Keratinocyte (primary cell): Measurements from ENCODE around the gene INO80. TPM values are rescaled to one million over a fixed set of nuclear protein-coding genes. Genes with fewer than 3 reads are reported as not detected.

Experiments
- DNase-seq: peaks from one replicate; pipeline ENCODE4 v3.0.0-alpha.2; 2011; ENCODE audit warnings: low read depth, missing footprints, low spot score
- FAIRE-seq: peaks from 2 replicates; lab custom pipeline; 2011; peaks lifted over from hg19 to GRCh38; lab: Jason Lieb, UNC
- H2AFZ ChIP-seq: 2 replicates; pipeline ENCODE4 v1.6.0; 2012; ENCODE audit warnings: low read length, control low read depth, inconsistent platforms; ENCODE audit not compliant: control insufficient read depth
- H3K27ac ChIP-seq: 2 replicates; pipeline ENCODE4 v1.5.1; 2011; ENCODE audit warnings: low read length; ENCODE audit not compliant: control insufficient read depth, insufficient read depth
- H3K27me3 ChIP-seq: 3 replicates; pipeline ENCODE4 v1.6.0; 2011; ENCODE audit warnings: low read length; ENCODE audit not compliant: control insufficient read depth, insufficient read depth; ENCODE audit errors: extremely low read depth
- H3K36me3 ChIP-seq, 2 experiments: 2 replicates in 1 of 2; 3 replicates in 1 of 2; pipeline ENCODE4 v1.5.1; 2011; ENCODE audit warnings: low read length in 2 of 2, mild to moderate bottlenecking in 1 of 2; ENCODE audit not compliant: control insufficient read depth in 2 of 2, insufficient read depth in 2 of 2; ENCODE audit errors: extremely low read depth in 1 of 2
- H3K4me1 ChIP-seq: 3 replicates; pipeline ENCODE4 v1.5.1; 2011; ENCODE audit warnings: low read length; ENCODE audit not compliant: control insufficient read depth, insufficient read depth; ENCODE audit errors: extremely low read depth
- H3K4me2 ChIP-seq: 3 replicates; pipeline ENCODE4 v1.6.0; 2011; ENCODE audit warnings: low read depth, low read length; ENCODE audit not compliant: control insufficient read depth, insufficient read depth; ENCODE audit errors: extremely low read depth
- H3K4me3 ChIP-seq, 3 experiments: fragments of 200-600 bp in 1 of 3; sonication (generic) in 1 of 3; 2 replicates in 2 of 3; 3 replicates in 1 of 3; pipeline ENCODE4 v1.5.1; 2011 to 2016; ENCODE audit warnings: low read length in 3 of 3, mild to moderate bottlenecking in 3 of 3, control low read depth in 2 of 3, inconsistent platforms in 1 of 3, low read depth in 1 of 3, mixed read lengths in 1 of 3, mixed run types in 1 of 3, moderate library complexity in 1 of 3; ENCODE audit not compliant: control insufficient read depth in 2 of 3, insufficient read depth in 2 of 3; ENCODE audit errors: extremely low read depth in 1 of 3
- H3K79me2 ChIP-seq: 2 replicates; pipeline ENCODE4 v1.6.0; 2012; ENCODE audit warnings: low read length; ENCODE audit not compliant: control insufficient read depth, insufficient read depth
- H3K9ac ChIP-seq: 3 replicates; pipeline ENCODE4 v1.6.0; 2011; ENCODE audit warnings: low read length; ENCODE audit not compliant: control insufficient read depth, insufficient read depth; ENCODE audit errors: extremely low read depth
- H3K9me1 ChIP-seq: 3 replicates; pipeline ENCODE4 v1.6.0; 2011; ENCODE audit warnings: low read length; ENCODE audit not compliant: control insufficient read depth, insufficient read depth; ENCODE audit errors: extremely low read depth
- H3K9me3 ChIP-seq: 2 replicates; pipeline ENCODE4 v1.5.1; 2012; ENCODE audit warnings: low read depth, low read length; ENCODE audit not compliant: control insufficient read depth
- H4K20me1 ChIP-seq: 3 replicates; pipeline ENCODE4 v1.6.0; 2011; ENCODE audit warnings: low read length; ENCODE audit not compliant: control insufficient read depth, insufficient read depth; ENCODE audit errors: extremely low read depth
- EZH2 ChIP-seq: IDR thresholded peaks from one replicate; pipeline ENCODE4 v1.6.1; 2012; ENCODE audit warnings: inconsistent platforms, mild to moderate bottlenecking, low read length, moderate library complexity
- dilution Hi-C: fragments of 300-500 bp; cut with MboI; formaldehyde crosslinking; loops from one replicate; pipeline ENCODE4 v1.7.0; 2020; ENCODE audit warnings: low sequenced_read_pairs; ENCODE audit not compliant: extremely low pct_ligation_motif_present
- polyA plus RNA-seq, 5 experiments: library from polyadenylated mRNA; depleted of rRNA in 3 of 5; stranded (reverse) in 3 of 5; stranded (forward) in 1 of 5; unstranded in 1 of 5; fragments of >200 nt; gene quantifications; 1 replicate in 1 of 5; 2 replicates in 3 of 5; 3 replicates in 1 of 5; pipeline versions ENCODE4 v1.2.1 to v1.2.3, GENCODE V29; 2011 to 2012; ENCODE audit warnings: missing spikeins in 2 of 5, low read depth in 1 of 5, low replicate concordance in 1 of 5
- TF ChIP-seq, protein P1 (sequence below), 3 experiments: IDR thresholded peaks in 1 of 3; conservative IDR thresholded peaks in 1 of 3; optimal IDR thresholded peaks in 1 of 3; 2 replicates in 2 of 3; 3 replicates in 1 of 3; pipeline versions ENCODE3 to v1.5.1; 2011; ENCODE audit warnings: low read length in 3 of 3, mild to moderate bottlenecking in 3 of 3, moderate library complexity in 2 of 3, control low read depth in 1 of 3, inconsistent platforms in 1 of 3; ENCODE audit not compliant: insufficient read depth in 2 of 3; ENCODE audit errors: extremely low read depth in 1 of 3

Gene INO80
- polyA plus RNA-seq, 1 donor (not counting 4 experiments of a cell fraction or from before 2014, with no cell fraction given): 10.3 TPM

DNA sequence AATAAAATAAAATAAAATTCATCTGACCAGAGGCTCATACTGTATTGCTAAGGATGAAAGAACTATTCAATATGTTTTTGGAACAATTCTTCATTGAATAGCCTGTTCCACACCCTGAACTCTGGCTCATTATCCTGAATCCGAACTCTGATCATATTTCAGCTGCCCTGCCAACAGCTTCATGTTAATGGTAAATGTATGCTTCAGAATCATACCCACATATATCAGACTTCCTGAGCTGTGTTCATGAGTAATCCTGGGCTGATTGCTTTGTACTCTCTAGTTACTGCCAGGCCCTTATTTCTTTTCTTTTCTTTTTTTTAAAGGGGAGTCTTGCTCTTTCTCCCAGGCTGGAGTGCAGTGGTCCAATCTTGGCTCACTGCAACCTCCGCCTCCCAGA lies 11.8 kb downstream of the INO80 start:
- Histone ChIP-seq H3K36me3 (peaks cover 3 to 11% of the 10 kb centered on the region in 2 experiments), H3K9me1 (no peaks in the 10 kb centered on the region), H3K4me3 (no peak overlapping the region), H3K27ac (no peak overlapping the region), H4K20me1 (no peaks in the 10 kb centered on the region), H2AFZ (no peak overlapping the region), H3K79me2 (peaks cover 95% of the 10 kb centered on the region), H3K4me2 (no peak overlapping the region), H3K27me3 (no peaks in the 10 kb centered on the region), H3K9ac (no peak overlapping the region), H3K9me3 (no peaks in the 10 kb centered on the region), H3K4me1 (no peaks in the 10 kb centered on the region)
- TF ChIP-seq, protein P1, sequence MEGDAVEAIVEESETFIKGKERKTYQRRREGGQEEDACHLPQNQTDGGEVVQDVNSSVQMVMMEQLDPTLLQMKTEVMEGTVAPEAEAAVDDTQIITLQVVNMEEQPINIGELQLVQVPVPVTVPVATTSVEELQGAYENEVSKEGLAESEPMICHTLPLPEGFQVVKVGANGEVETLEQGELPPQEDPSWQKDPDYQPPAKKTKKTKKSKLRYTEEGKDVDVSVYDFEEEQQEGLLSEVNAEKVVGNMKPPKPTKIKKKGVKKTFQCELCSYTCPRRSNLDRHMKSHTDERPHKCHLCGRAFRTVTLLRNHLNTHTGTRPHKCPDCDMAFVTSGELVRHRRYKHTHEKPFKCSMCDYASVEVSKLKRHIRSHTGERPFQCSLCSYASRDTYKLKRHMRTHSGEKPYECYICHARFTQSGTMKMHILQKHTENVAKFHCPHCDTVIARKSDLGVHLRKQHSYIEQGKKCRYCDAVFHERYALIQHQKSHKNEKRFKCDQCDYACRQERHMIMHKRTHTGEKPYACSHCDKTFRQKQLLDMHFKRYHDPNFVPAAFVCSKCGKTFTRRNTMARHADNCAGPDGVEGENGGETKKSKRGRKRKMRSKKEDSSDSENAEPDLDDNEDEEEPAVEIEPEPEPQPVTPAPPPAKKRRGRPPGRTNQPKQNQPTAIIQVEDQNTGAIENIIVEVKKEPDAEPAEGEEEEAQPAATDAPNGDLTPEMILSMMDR (optimal IDR thresholded peaks at IDR 0.05 in 1 of 3, IDR thresholded peaks at IDR 0.05 in 1 of 3, conservative IDR thresholded peaks at IDR 0.05 in 1 of 3; ENCODE audit: extremely low read depth in 1 of 3, insufficient read depth in 2 of 3, low read length in 3 of 3): no peak
- no peak for TF ChIP-seq EZH2
- FAIRE-seq (peak; percentile 48), DNase-seq (no peak)
- dilution Hi-C loops: no loop called here

DNA sequence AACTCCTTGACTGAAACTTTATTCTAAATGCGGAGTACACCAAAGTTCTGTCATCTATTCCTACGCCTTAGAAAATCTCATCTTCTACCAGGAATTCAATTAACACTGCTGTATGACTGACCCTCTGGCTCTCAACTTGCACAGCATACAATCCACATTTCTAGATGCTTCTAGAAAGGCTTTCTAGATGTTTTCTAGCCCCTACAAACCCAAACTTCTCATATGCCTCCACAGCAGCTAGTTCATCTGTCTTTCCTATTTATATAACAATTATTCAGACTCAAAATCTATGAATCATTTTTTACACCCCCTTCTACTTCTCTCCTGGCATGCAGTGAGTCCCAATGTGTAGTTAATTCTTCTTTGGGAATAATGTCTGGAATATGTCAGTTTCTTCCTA lies 13.2 kb downstream of the INO80 start:
- Histone ChIP-seq H3K27me3 (no peaks in the 10 kb centered on the region), H3K4me2 (no peak overlapping the region), H3K27ac (no peak overlapping the region), H4K20me1 (no peaks in the 10 kb centered on the region), H3K9me3 (no peaks in the 10 kb centered on the region), H2AFZ (no peak overlapping the region), H3K9me1 (no peaks in the 10 kb centered on the region), H3K79me2 (peaks cover 91% of the 10 kb centered on the region), H3K36me3 (peaks cover 5 to 14% of the 10 kb centered on the region in 2 experiments), H3K4me1 (no peaks in the 10 kb centered on the region), H3K9ac (no peak overlapping the region), H3K4me3 (no peak overlapping the region)
- TF ChIP-seq, protein P1 (optimal IDR thresholded peaks at IDR 0.05 in 1 of 3, IDR thresholded peaks at IDR 0.05 in 1 of 3, conservative IDR thresholded peaks at IDR 0.05 in 1 of 3; ENCODE audit: extremely low read depth in 1 of 3, insufficient read depth in 2 of 3, low read length in 3 of 3): no peak
- TF ChIP-seq EZH2: no peak
- FAIRE-seq: no peak
- dilution Hi-C loops: no loop called here
- DNase-seq: no peak
